Nephron progenitor cell (in vitro differentiated cells): ENCODE results near the gene USP48.

ENCODE experiments used
- DNase-seq: peaks from one replicate; pipeline ENCODE4 v3.0.0; 2021
- H3K27ac Mint-ChIP-seq: 2 replicates; pipeline ENCODE4 v1.8.0; 2021; ENCODE audit warnings: mild to moderate bottlenecking, moderate library complexity, mixed read lengths
- H3K27me3 Mint-ChIP-seq: 2 replicates; pipeline ENCODE4 v1.8.0; 2021; ENCODE audit warnings: mild to moderate bottlenecking, low read depth, mixed read lengths; ENCODE audit not compliant: poor library complexity
- H3K36me3 Mint-ChIP-seq: 2 replicates; pipeline ENCODE4 v1.8.0; 2021; ENCODE audit warnings: low read depth, mixed read lengths
- H3K4me1 Mint-ChIP-seq: 2 replicates; pipeline ENCODE4 v1.8.0; 2021; ENCODE audit warnings: mixed read lengths
- H3K4me3 Mint-ChIP-seq: 2 replicates; pipeline ENCODE4 v1.8.0; 2021; ENCODE audit warnings: mild to moderate bottlenecking, moderate library complexity, mixed read lengths
- H3K9me3 Mint-ChIP-seq: 2 replicates; pipeline ENCODE4 v1.8.0; 2021; ENCODE audit warnings: mild to moderate bottlenecking, moderate library complexity, mixed read lengths
- TF ChIP-seq, protein P1 (sequence below): fragments of 200-600 bp; sonication (generic); IDR thresholded peaks from 2 replicates; pipeline ENCODE4 v1.5.0; 2021; ENCODE audit warnings: antibody characterized with exemption

Gene USP48

DNA sequence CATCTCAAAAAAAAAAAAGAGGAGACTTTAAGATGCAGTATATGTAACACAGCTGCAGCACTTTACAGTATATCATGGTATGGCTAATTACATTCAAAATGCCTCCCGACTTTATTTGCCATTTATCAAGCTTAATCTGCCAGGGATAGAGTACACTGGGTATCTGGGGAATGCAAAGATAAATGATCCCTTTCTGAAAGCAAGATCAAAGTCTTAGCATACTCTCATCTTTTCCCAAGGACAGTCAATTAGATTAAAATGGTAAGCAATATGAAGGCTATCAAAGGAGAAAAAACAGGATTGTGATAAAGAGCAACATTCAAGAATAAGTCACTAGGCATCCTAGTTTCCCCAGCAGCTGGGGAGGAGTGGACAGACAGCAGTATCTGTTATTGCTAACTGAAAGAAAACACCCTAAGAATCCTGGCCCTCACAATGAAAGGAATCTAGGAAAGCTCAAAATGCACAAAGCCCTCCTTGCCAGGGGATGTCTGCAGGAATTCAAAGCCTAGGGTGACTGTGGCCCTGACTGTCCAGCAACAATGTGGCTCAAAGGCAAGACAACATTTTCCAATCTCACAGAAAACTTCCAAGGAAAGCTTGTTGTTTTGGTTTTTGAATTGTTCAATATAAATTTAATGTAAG, 57.1 kb downstream of the USP48 start:
- DNase-seq: no peak
- Mint-ChIP-seq H3K27ac (peak overlapping the region; percentile 23), H3K36me3 (peaks cover 56% of the 10 kb centered on the region), H3K4me3 (no peak overlapping the region), H3K4me1 (no peaks in the 10 kb centered on the region), H3K27me3 (no peaks in the 10 kb centered on the region), H3K9me3 (no peaks in the 10 kb centered on the region)
- TF ChIP-seq, protein P1, sequence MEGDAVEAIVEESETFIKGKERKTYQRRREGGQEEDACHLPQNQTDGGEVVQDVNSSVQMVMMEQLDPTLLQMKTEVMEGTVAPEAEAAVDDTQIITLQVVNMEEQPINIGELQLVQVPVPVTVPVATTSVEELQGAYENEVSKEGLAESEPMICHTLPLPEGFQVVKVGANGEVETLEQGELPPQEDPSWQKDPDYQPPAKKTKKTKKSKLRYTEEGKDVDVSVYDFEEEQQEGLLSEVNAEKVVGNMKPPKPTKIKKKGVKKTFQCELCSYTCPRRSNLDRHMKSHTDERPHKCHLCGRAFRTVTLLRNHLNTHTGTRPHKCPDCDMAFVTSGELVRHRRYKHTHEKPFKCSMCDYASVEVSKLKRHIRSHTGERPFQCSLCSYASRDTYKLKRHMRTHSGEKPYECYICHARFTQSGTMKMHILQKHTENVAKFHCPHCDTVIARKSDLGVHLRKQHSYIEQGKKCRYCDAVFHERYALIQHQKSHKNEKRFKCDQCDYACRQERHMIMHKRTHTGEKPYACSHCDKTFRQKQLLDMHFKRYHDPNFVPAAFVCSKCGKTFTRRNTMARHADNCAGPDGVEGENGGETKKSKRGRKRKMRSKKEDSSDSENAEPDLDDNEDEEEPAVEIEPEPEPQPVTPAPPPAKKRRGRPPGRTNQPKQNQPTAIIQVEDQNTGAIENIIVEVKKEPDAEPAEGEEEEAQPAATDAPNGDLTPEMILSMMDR: no peak

DNA sequence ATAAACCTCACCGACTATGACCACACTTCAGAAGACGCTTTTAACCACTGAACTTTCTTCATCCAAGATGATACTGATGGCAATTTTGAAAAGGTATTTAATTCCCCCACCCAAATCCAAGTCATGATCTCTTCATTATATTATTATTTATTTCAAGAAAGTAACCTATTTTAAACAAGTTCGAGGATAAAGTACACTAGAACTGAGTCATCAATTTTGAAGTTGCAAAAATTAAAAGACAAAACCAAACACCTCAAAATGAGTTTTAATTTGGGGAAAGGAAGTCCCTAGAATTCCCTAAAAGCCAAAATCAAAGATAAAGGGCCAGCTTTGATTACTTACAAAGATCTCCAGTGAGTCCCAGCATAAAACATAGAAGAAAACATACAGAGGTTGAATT, 58.4 kb downstream of the USP48 start:
- Mint-ChIP-seq H3K27me3 (no peaks in the 10 kb centered on the region), H3K27ac (no peak overlapping the region), H3K4me3 (no peak overlapping the region), H3K9me3 (no peaks in the 10 kb centered on the region), H3K4me1 (no peaks in the 10 kb centered on the region), H3K36me3 (peaks cover 57% of the 10 kb centered on the region)
- DNase-seq: no peak
- TF ChIP-seq, protein P1: no peak

DNA sequence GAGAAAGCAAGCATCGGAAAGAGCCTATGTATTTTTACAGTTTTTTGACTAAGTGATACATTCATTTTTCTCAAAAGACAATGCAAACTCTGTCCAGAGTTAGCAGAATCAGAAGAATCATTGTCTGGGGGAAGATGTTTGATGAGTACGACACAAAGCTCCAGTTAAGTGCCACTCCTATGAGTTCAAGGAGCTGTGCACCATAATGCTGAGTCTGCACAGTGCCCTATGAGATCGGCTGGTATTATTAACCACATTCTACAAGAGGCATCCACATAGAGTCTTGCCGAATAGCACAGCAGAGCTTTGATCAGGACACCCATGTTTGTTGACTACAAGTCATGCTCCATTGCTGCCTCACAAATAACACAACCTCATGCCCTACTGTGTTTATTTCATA, 58.9 kb downstream of the USP48 start:
- TF ChIP-seq, protein P1: no peak
- H3K4me1 Mint-ChIP-seq: no peaks in the 10 kb centered on the region
- H3K27me3 Mint-ChIP-seq: no peaks in the 10 kb centered on the region
- no peak overlapping the region for H3K27ac Mint-ChIP-seq
- no peak for DNase-seq
- H3K4me3 Mint-ChIP-seq: no peak overlapping the region
- H3K9me3 Mint-ChIP-seq: no peaks in the 10 kb centered on the region
- H3K36me3 Mint-ChIP-seq: peaks cover 55% of the 10 kb centered on the region

DNA sequence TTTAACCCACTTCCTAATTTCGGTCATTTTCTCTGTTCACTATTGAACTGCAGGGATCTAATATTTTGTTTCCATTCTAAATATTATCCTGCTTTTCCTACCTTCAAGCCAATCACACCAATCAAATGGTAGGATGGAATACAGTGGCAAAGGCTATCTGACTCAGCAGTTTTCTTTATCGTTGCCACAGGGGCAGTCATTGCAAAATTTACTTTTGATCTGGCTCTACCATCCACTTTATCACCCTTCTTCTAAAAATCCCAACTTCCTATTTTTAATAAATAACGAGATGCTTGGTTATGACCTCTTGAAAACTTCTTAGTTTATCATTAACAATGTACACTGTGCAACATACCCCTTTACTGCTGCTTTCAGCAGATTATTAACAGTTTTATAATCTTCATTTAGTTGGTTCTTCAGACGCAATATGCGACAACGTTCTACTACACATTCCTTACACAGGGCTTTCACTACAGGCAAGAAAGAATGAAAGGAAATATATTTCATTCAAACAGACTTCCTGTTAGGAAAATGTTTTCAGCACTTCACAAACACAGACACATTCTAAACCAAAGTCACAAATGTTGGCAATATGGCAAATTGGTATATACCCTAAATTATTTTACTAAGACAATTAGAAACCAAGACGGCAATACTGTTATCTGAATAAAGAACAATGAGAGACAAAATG, 61.5 kb downstream of the USP48 start:
- H3K27me3 Mint-ChIP-seq: no peaks in the 10 kb centered on the region

DNA sequence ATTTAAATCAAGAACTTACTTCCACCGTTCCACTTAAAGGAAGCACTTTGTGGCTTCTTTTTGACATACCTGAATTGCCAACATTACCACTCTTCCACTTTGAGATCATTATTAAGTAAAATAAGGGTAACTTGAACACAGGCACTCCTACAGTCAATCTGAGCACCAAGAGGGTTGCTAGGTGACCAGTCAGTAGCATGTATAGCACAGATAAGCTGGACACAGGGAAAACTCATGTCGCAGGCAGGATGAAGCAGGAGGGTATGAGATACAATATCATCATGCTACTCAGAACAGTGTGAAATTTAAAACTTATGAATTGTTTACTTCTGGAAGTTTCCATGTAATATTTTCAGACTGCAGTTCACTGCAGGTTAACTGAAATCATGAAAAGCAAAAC, 66.8 kb downstream of the USP48 start:
- Mint-ChIP-seq H3K27ac (no peak overlapping the region), H3K36me3 (peaks cover 68% of the 10 kb centered on the region), H3K9me3 (no peaks in the 10 kb centered on the region), H3K27me3 (no peaks in the 10 kb centered on the region), H3K4me1 (no peaks in the 10 kb centered on the region), H3K4me3 (no peak overlapping the region)
- no peak for DNase-seq
- TF ChIP-seq, protein P1: no peak

More for the DNA sequence above, 61.5 kb downstream of the USP48 start:
- TF ChIP-seq, protein P1: no peak
- peaks cover 70% of the 10 kb centered on the region for H3K36me3 Mint-ChIP-seq
- H3K9me3 Mint-ChIP-seq: no peaks in the 10 kb centered on the region
- no peak overlapping the region for H3K27ac Mint-ChIP-seq
- DNase-seq: no peak
- no peak overlapping the region for H3K4me3 Mint-ChIP-seq
- no peaks in the 10 kb centered on the region for H3K4me1 Mint-ChIP-seq

DNA sequence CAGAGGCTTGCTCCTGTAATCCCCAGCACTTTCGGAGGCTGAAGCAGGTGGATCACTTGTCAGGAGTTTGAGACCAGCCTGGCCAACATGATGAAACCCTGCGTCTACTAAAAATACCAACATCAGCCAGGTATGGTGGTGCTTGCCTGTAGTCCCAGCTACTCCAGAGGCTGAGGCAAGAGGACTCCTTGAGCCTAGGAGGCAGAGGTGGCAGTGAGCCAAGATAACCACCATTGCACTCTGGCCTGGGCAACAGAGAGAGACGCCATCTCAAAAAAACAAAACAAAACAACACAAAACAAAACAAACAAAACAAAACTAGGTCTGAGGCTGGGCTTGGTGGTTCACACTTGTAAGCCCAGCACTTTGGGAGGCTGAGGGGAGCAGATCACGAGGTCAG, 75.1 kb downstream of the USP48 start:
- H3K4me3 Mint-ChIP-seq: no peak overlapping the region
- no peak for DNase-seq
- H3K36me3 Mint-ChIP-seq: peaks cover 25% of the 10 kb centered on the region
- peaks cover 35% of the 10 kb centered on the region for H3K4me1 Mint-ChIP-seq
- H3K27me3 Mint-ChIP-seq: no peaks in the 10 kb centered on the region
- no peaks in the 10 kb centered on the region for H3K9me3 Mint-ChIP-seq
- no peak overlapping the region for H3K27ac Mint-ChIP-seq
- TF ChIP-seq, protein P1: no peak
